Suprapubic skin (tissue), 4 donors: ENCODE measurements around the gene HIP1.

ENCODE experiments used
- POLR2A ChIP-seq, 2 donors: fragments of 450-650 bp; IDR thresholded peaks; one replicate each; pipeline ENCODE4 v1.6.1; 2017; ENCODE audit warnings: antibody characterized with exemption in 2 of 2, mild to moderate bottlenecking in 2 of 2, moderate library complexity in 2 of 2
- POLR2AphosphoS5 ChIP-seq, 3 donors: sonication (generic); formaldehyde crosslinking; IDR thresholded peaks; one replicate each; pipeline ENCODE4 v1.6.1; 2017; ENCODE audit warnings: antibody characterized with exemption in 3 of 3
- TF ChIP-seq, protein P1 (sequence below), 2 donors: fragments of 200-600 bp in 1 of 2; fragments of 450-650 bp in 1 of 2; sonication (generic) in 1 of 2; IDR thresholded peaks; one replicate each; pipeline ENCODE4 v1.5.1; 2016 to 2019; ENCODE audit warnings: antibody characterized with exemption in 2 of 2, mild to moderate bottlenecking in 1 of 2, moderate library complexity in 1 of 2

- TF ChIP-seq, protein P1, sequence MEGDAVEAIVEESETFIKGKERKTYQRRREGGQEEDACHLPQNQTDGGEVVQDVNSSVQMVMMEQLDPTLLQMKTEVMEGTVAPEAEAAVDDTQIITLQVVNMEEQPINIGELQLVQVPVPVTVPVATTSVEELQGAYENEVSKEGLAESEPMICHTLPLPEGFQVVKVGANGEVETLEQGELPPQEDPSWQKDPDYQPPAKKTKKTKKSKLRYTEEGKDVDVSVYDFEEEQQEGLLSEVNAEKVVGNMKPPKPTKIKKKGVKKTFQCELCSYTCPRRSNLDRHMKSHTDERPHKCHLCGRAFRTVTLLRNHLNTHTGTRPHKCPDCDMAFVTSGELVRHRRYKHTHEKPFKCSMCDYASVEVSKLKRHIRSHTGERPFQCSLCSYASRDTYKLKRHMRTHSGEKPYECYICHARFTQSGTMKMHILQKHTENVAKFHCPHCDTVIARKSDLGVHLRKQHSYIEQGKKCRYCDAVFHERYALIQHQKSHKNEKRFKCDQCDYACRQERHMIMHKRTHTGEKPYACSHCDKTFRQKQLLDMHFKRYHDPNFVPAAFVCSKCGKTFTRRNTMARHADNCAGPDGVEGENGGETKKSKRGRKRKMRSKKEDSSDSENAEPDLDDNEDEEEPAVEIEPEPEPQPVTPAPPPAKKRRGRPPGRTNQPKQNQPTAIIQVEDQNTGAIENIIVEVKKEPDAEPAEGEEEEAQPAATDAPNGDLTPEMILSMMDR (IDR thresholded peaks at IDR 0.05): no peak
- TF ChIP-seq POLR2AphosphoS5 (IDR thresholded peaks at IDR 0.05): no peak
- TF ChIP-seq POLR2A (IDR thresholded peaks at IDR 0.05): no peak
Measured at GRCh38 chr7:75740846-75741497, 2.2 kb upstream of the HIP1 start.
